Measurements from ENCODE around the gene GIT1. TPM values are rescaled to one million over a fixed set of nuclear protein-coding genes. Genes with fewer than 3 reads are reported as not detected.

The GIT1 gene
- total RNA-seq, 2 donors from 2014 or later: 30.8 to 33.2 TPM

GRCh38 chr17:29596811-29597210 is 7.4 kb upstream of the GIT1 start:
- ATAC-seq (no peak), DNase-seq (no peak)
- intact Hi-C loops (cut with DNase I, micrococcal nuclease): no loop called here

- ATAC-seq: no peak
- DNase-seq: no peak
- intact Hi-C loops (cut with DNase I, micrococcal nuclease): no loop called here
These were observed 6.7 kb upstream of the GIT1 start for GRCh38 chr17:29595943-29596774.

GRCh38 chr17:29595107-29595942 is 5.9 kb upstream of the GIT1 start:
- ATAC-seq: no peak
- DNase-seq: no peak
- intact Hi-C loops (cut with DNase I, micrococcal nuclease): no loop called here

- peak in 1 of 2 donors; percentile 7 for DNase-seq
- no peak for ATAC-seq
- intact Hi-C loops (cut with DNase I, micrococcal nuclease): no loop called here
These were observed 5.2 kb upstream of the GIT1 start for GRCh38 chr17:29594519-29595090.

- ATAC-seq (no peak), DNase-seq (peak in 1 of 2 donors; percentile 35)
- intact Hi-C loops (cut with DNase I, micrococcal nuclease): no loop called here
These were observed 4.4 kb upstream of the GIT1 start for GRCh38 chr17:29593591-29594518.

GRCh38 chr17:29592850-29593551 is 3.6 kb upstream of the GIT1 start, which contains the start of gene ANKRD13B:
Gene ANKRD13B, plus strand, starts transcription at chr17:29593132. Its CDS starts 490 bp downstream, at chr17:29593622.
- ATAC-seq: no peak
- DNase-seq: peak in 1 of 2 donors; percentile 59
- intact Hi-C loops (cut with DNase I, micrococcal nuclease): no loop called here

GRCh38 chr17:29591737-29592608 is 2.5 kb upstream of the GIT1 start:
- ATAC-seq (peak; percentile 76), DNase-seq (peak; percentile 89 to 93)
- intact Hi-C loops (cut with DNase I, micrococcal nuclease): no loop called here

- intact Hi-C loops (cut with DNase I, micrococcal nuclease): no loop called here
- no peak for ATAC-seq
These were observed 1.8 kb upstream of the GIT1 start for GRCh38 chr17:29591146-29591736.

GRCh38 chr17:29590411-29591145 is 1.1 kb upstream of the GIT1 start:
- DNase-seq (peak in 1 of 2 donors; percentile 35), ATAC-seq (no peak)
- intact Hi-C loops (cut with DNase I, micrococcal nuclease): no loop called here

More at GRCh38 chr17:29591146-29591736, 1.8 kb upstream of the GIT1 start:
- peak in 1 of 2 donors; percentile 56 for DNase-seq

GRCh38 chr17:29588562-29589411 is 661 bp downstream of the GIT1 start:
- ATAC-seq: peak; percentile 5
- DNase-seq: peak in 1 of 2 donors; percentile 62

GRCh38 chr17:29588017-29588561 is 1.4 kb downstream of the GIT1 start:
- no peak for DNase-seq
- ATAC-seq: no peak
- intact Hi-C loops (cut with DNase I, micrococcal nuclease): no loop called here

More at GRCh38 chr17:29588562-29589411, 661 bp downstream of the GIT1 start:
- intact Hi-C loops (cut with DNase I, micrococcal nuclease): no loop called here

GRCh38 chr17:29587591-29587990 is 1.9 kb downstream of the GIT1 start:
- DNase-seq (peak in 1 of 2 donors; percentile 3), ATAC-seq (no peak)
- intact Hi-C loops (cut with DNase I, micrococcal nuclease): no loop called here

GRCh38 chr17:29586676-29587469 is 2.6 kb downstream of the GIT1 start:
- intact Hi-C loops (cut with DNase I, micrococcal nuclease): no loop called here
- DNase-seq: peak in 1 of 2 donors; percentile 5

More at GRCh38 chr17:29586676-29587469, 2.6 kb downstream of the GIT1 start:
- ATAC-seq: no peak

Measured in left colon (tissue), 2 donors.